RCC 7860 (cell line): ENCODE measurements around the gene CIROP.

Experiments
- DNase-seq: peaks from one replicate; pipeline ENCODE4 v3.0.0-alpha.2; 2015; ENCODE audit warnings: low spot score
- FAIRE-seq: peaks from 2 replicates; lab custom pipeline; 2012; peaks lifted over from hg19 to GRCh38; lab: Jason Lieb, UNC

Gene CIROP

GRCh38 chr14:23070262-23071129 is 34.3 kb downstream of the CIROP start:
- DNase-seq: no peak
- no peak for FAIRE-seq

GRCh38 chr14:23069413-23069806 is 35.4 kb downstream of the CIROP start:
- no peak for DNase-seq
- FAIRE-seq: no peak

- FAIRE-seq (peak; percentile 12), DNase-seq (peak; percentile 72)
Measured at GRCh38 chr14:23068789-23069412, 35.9 kb downstream of the CIROP start.

- FAIRE-seq (no peak), DNase-seq (no peak)
Measured at GRCh38 chr14:23067847-23068788, 36.7 kb downstream of the CIROP start.

- DNase-seq (no peak), FAIRE-seq (no peak)
Measured at GRCh38 chr14:23066855-23067744, 37.7 kb downstream of the CIROP start.

- no peak for DNase-seq
- FAIRE-seq: no peak
Measured at GRCh38 chr14:23066368-23066767, 38.4 kb downstream of the CIROP start.

- DNase-seq (no peak), FAIRE-seq (no peak)
Measured at GRCh38 chr14:23063601-23064000, 41.2 kb downstream of the CIROP start.

GRCh38 chr14:23062002-23062401 is 42.8 kb downstream of the CIROP start:
- FAIRE-seq (peak; percentile 76), DNase-seq (peak; percentile 80)

- no peak for FAIRE-seq
- no peak for DNase-seq
Measured at GRCh38 chr14:23060536-23061260, 44.1 kb downstream of the CIROP start.

- DNase-seq (no peak), FAIRE-seq (no peak)
Measured at GRCh38 chr14:23058654-23059504, 45.9 kb downstream of the CIROP start.

- FAIRE-seq: no peak
- peak; percentile 51 for DNase-seq
Measured at GRCh38 chr14:23057757-23058653, 46.8 kb downstream of the CIROP start.

GRCh38 chr14:23056956-23057756 is 47.6 kb downstream of the CIROP start, which contains the start of gene CDH24:
CDH24 (minus strand) TSS chr14:23057520; CDS start chr14:23055733, 1,787 bp downstream.
- DNase-seq (peak; percentile 31), FAIRE-seq (no peak)

GRCh38 chr14:23056145-23056955 is 48.4 kb downstream of the CIROP start:
- DNase-seq: peak; percentile 59
- FAIRE-seq: no peak

GRCh38 chr14:23055621-23056144 is 49.1 kb downstream of the CIROP start:
- FAIRE-seq: no peak
- DNase-seq: no peak

GRCh38 chr14:23055147-23055550 is 49.6 kb downstream of the CIROP start:
- FAIRE-seq (no peak), DNase-seq (no peak)
